ENCODE results near the gene VAT1L.

VAT1L gene

DNA sequence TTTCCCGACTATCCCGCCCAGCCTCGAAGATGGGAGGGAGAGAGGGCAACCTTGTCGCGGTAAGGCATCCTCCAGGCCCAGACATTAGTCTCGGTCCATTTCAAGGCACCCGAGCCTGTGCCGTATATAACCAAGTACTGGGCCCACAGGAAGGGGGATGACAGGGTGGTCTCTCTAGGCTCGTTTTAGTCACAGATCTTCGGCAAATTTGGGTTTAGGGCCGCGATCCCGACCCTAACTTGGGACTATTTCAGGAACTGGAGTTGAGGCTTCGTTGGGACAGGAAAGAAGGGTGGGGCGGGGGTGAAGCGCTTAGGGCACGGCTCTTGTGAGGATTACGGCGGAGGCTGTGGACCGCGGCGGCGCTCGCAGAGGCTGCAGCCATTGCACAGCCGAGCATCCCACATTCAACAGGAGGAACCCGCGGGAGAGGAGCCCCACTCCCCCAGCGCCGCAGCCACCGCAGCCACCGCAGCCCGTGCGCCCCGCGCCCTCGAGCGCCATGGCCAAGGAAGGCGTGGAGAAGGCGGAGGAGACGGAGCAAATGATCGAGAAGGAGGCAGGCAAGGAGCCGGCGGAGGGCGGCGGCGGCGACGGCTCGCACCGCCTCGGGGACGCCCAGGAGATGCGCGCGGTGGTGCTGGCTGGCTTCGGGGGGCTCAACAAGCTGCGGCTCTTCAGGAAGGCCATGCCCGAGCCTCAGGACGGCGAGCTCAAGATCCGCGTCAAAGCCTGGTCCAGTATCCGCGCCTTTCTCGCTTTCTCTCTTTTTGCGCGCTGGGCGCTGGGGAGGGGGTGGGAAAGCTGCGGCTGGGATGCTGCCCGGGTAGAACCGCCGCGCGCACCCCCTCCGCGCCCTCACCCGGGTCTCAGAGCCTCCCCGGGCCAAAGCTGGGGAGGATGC lies at the start of gene VAT1L:
Gene VAT1L (plus strand): TSS at position 384 of the 904 bp plus-strand sequence. CDS start 119 bp downstream, at position 503.
- Mint-ChIP-seq H3K36me3 (no peaks in the 10 kb centered on the region), H3K9me3 (no peaks in the 10 kb centered on the region), H3K27ac (no peak within 1 kb of the TSS), H3K4me1 (peaks cover 8% of the 10 kb centered on the region), H3K27me3 (peaks cover 50% of the 10 kb centered on the region), H3K4me3 (peak within 1 kb of the TSS; percentile 37)
- CTCF ChIA-PET: interaction anchor here (0.8 kb wide), 1 partner anchor 51 kb away, joined by 3 read pairs; no protein-coding TSS in a partner anchor
- DNase-seq: no peak

DNA sequence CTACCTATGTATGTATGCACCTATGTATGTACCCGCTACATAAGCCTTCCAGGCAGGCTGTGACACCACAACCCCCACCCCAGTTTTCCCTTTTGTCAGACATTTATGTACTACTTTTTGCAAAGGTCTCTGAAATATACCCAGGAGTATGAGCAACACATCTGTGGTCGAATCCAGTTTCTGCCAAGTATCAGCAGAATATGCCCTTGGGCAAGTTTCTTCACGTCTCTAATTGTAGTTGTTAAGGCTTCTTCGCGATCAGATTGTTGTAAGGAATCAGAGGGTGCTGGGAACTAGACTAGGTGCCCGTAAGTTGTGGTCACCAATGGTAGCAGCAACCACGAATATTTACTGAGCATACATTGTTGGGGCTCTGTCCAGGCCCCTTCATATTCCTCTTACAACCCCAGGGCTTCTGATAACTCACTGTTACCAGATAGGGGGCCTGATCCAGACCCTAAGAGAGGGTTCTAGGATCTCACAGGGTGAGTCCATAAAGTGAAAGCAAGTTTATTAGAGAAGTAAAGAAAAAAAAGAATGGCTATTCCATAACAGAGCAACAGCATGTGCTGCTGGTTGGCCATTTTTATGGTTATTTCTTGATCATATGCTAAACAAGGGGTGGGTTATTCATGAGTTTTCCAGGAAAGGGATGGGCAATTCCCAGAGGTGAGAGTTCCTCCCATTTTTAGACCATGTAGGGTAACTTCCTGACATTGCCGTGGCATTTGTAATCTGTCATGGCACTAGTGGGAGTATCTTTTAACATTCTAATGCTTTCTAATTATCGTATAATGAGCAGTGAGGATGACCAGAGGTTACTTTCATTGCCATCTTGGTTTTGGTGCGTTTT lies 49.4 kb upstream of the VAT1L start:
- Mint-ChIP-seq H3K36me3 (no peaks in the 10 kb centered on the region), H3K27ac (no peak overlapping the region), H3K4me3 (no peak overlapping the region), H3K9me3 (no peaks in the 10 kb centered on the region), H3K4me1 (no peaks in the 10 kb centered on the region), H3K27me3 (no peaks in the 10 kb centered on the region)
- CTCF ChIA-PET: no interaction called here
- DNase-seq: no peak

- no peaks in the 10 kb centered on the region for H3K27me3 Mint-ChIP-seq
- no peaks in the 10 kb centered on the region for H3K4me1 Mint-ChIP-seq
- DNase-seq: no peak
- CTCF ChIA-PET: no interaction called here
- no peak overlapping the region for H3K27ac Mint-ChIP-seq
- H3K4me3 Mint-ChIP-seq: no peak overlapping the region
- H3K36me3 Mint-ChIP-seq: no peaks in the 10 kb centered on the region
- H3K9me3 Mint-ChIP-seq: no peaks in the 10 kb centered on the region
These were observed 48.8 kb upstream of the VAT1L start for GRCh38 chr16:77739559-77739892.

GRCh38 chr16:77744141-77744540 lies 44.2 kb upstream of the VAT1L start:
- DNase-seq: no peak
- Mint-ChIP-seq H3K27ac (no peak overlapping the region), H3K36me3 (no peaks in the 10 kb centered on the region), H3K27me3 (no peaks in the 10 kb centered on the region), H3K4me1 (no peaks in the 10 kb centered on the region), H3K4me3 (no peak overlapping the region), H3K9me3 (no peaks in the 10 kb centered on the region)
- CTCF ChIA-PET: no interaction called here

GRCh38 chr16:77745972-77746371 lies 42.4 kb upstream of the VAT1L start:
- Mint-ChIP-seq H3K4me1 (no peaks in the 10 kb centered on the region), H3K27me3 (no peaks in the 10 kb centered on the region), H3K36me3 (no peaks in the 10 kb centered on the region), H3K4me3 (no peak overlapping the region), H3K27ac (no peak overlapping the region), H3K9me3 (no peaks in the 10 kb centered on the region)
- CTCF ChIA-PET: interaction anchor here (0.6 kb wide), 1 partner anchor 24 kb away, joined by 3 read pairs; the partner anchor contains the start of gene NUDT7
- DNase-seq: no peak

DNA sequence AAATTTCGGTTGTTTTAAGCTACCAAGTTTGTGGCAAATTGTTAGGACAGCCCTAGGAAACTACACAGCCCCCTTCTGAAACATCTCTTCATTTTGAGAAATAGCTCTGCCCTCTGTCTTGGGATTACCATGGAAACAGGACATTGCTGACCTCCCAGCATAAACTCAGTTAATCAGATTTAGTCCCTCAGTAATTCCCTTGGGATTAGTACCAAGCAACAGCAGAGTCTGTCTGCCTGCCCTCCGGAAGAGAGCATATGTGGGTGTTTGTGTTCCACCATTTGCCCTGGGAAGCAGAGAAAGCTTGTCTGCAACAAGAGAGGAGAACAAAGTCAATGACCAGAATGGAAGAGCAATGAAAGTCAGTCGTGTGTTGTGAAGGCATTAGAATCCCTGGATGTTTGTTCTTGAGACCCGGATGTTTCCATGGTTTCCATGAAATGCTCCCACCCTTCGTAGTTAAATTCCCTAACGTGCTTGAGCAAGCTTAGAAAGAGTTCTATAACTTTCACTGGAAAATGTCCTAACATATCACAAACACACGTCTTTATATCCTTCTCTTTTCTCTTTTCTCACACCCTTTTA lies 39.9 kb upstream of the VAT1L start:
- Mint-ChIP-seq H3K36me3 (no peaks in the 10 kb centered on the region), H3K27ac (peak overlapping the region; percentile 16), H3K4me3 (no peak overlapping the region), H3K9me3 (no peaks in the 10 kb centered on the region), H3K4me1 (no peaks in the 10 kb centered on the region), H3K27me3 (no peaks in the 10 kb centered on the region)
- CTCF ChIA-PET: no interaction called here
- no peak for DNase-seq

DNA sequence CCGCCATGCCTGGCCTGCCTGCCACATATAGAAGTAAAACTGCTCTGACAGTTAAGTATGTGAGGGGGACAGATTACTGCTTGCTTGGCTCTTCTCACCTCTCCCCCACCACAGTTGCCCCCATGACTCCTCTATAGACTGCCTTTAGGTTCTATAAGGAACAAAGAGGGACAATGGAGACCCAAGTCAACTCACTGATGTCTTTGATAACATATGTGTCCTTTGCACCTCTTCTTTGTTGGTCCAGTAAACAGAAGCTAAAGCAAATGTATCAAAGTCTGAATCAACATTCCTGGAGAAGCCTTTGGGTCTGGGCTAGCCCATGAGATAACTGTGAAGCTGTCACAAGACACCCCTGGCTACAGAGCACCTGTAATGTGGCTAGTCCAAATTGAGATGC lies 38.9 kb upstream of the VAT1L start:
- Mint-ChIP-seq H3K4me1 (no peaks in the 10 kb centered on the region), H3K27ac (no peak overlapping the region), H3K36me3 (no peaks in the 10 kb centered on the region), H3K4me3 (no peak overlapping the region), H3K9me3 (no peaks in the 10 kb centered on the region), H3K27me3 (no peaks in the 10 kb centered on the region)
- DNase-seq: no peak
- CTCF ChIA-PET: no interaction called here

DNA sequence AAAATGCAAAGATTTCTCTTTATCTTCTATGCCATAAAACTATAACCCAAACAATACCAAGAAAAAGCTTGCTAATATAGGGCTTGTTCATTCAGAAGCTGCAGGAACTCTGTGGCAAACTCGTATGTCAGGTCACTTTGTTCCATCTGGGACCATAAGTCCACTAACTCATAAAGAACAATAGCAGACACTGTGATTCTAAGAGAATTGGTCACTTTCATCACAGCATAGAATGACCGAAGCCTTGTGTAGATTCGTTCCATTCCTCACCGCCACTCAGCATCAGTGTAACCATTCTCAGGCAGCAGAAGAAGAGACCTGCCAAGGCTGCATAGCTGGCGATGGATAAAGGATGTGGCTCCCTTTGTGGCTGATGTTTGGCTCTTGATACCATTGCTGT lies 30.3 kb upstream of the VAT1L start:
- H3K36me3 Mint-ChIP-seq: no peaks in the 10 kb centered on the region
- no peak overlapping the region for H3K4me3 Mint-ChIP-seq
- no peak overlapping the region for H3K27ac Mint-ChIP-seq
- CTCF ChIA-PET: no interaction called here
- no peak for DNase-seq
- no peaks in the 10 kb centered on the region for H3K27me3 Mint-ChIP-seq
- H3K9me3 Mint-ChIP-seq: no peaks in the 10 kb centered on the region
- H3K4me1 Mint-ChIP-seq: no peaks in the 10 kb centered on the region

DNA sequence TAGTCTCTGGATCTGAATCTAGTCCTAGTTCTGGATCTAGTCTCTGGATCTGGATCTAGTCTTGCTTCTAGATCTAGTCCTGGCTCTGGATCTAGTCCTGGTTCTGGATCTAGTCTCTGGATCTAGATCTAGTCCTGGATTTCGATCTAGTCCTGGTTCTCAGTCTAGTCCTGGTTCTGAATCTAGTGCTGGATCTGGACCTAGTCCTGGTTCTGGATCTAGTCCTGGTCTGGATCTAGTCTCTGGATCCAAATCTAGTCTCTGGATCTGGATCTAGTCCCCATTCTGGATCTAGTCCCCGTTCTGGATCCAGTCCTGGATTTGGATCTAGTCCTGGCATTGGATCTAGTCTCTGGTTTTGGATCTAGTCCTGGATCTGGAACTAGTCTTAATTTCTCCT lies 29.9 kb upstream of the VAT1L start:
- H3K4me1 Mint-ChIP-seq: no peaks in the 10 kb centered on the region
- DNase-seq: no peak
- H3K4me3 Mint-ChIP-seq: no peak overlapping the region
- no peaks in the 10 kb centered on the region for H3K36me3 Mint-ChIP-seq
- no peak overlapping the region for H3K27ac Mint-ChIP-seq
- H3K27me3 Mint-ChIP-seq: no peaks in the 10 kb centered on the region
- H3K9me3 Mint-ChIP-seq: no peaks in the 10 kb centered on the region
- CTCF ChIA-PET: no interaction called here

DNA sequence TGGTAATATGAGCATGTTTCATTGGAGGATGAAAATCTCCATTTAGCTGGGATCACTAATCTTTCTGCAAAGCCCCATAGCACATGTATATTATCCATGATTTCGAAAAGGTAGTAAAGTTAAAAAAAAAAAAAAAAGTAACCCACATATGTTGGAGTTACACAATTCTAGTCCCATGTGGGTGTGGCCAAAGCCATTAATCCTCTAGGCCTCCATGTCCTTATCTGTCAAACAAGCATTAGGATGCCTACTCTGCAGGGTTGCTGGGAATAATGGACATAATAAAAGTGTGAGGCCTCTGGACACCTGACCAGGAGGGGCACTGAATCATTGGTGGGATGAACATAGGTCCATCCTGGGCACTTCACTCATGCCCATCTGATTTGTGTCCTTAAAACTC lies 29.2 kb upstream of the VAT1L start:
- H3K27me3 Mint-ChIP-seq: no peaks in the 10 kb centered on the region
- DNase-seq: no peak
- no peaks in the 10 kb centered on the region for H3K9me3 Mint-ChIP-seq
- no peaks in the 10 kb centered on the region for H3K4me1 Mint-ChIP-seq
- no peak overlapping the region for H3K27ac Mint-ChIP-seq
- no peaks in the 10 kb centered on the region for H3K36me3 Mint-ChIP-seq
- no peak overlapping the region for H3K4me3 Mint-ChIP-seq
- CTCF ChIA-PET: no interaction called here

DNA sequence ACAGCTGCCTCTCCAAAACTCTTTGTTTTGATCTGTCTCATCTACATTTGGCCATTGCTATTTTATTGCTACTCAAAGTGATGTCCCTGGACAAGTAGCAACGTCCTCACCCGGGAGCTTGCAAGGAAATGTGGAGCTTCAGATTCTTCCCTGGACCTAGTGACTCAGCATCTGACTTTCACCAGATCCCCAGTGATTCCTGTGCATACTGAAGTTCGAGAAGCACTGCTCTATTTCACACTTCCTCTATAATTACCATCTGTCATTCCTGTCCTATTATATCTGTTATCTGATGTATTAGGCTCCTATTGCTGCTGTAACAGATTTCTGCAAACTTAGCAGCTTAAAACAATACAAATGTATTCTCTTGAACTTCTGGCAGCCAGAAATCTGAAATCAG lies 28.5 kb upstream of the VAT1L start:
- no peak overlapping the region for H3K4me3 Mint-ChIP-seq
- H3K9me3 Mint-ChIP-seq: no peaks in the 10 kb centered on the region
- H3K27me3 Mint-ChIP-seq: no peaks in the 10 kb centered on the region
- no peaks in the 10 kb centered on the region for H3K4me1 Mint-ChIP-seq
- no peak for DNase-seq
- no peak overlapping the region for H3K27ac Mint-ChIP-seq
- CTCF ChIA-PET: no interaction called here
- no peaks in the 10 kb centered on the region for H3K36me3 Mint-ChIP-seq

GRCh38 chr16:77760800-77761199 lies 27.6 kb upstream of the VAT1L start:
- Mint-ChIP-seq H3K36me3 (no peaks in the 10 kb centered on the region), H3K9me3 (no peaks in the 10 kb centered on the region), H3K4me1 (no peaks in the 10 kb centered on the region), H3K27me3 (no peaks in the 10 kb centered on the region), H3K27ac (no peak overlapping the region), H3K4me3 (no peak overlapping the region)
- DNase-seq: no peak
- CTCF ChIA-PET: no interaction called here

- Mint-ChIP-seq H3K9me3 (no peaks in the 10 kb centered on the region), H3K4me1 (no peaks in the 10 kb centered on the region), H3K4me3 (no peak overlapping the region), H3K36me3 (no peaks in the 10 kb centered on the region), H3K27ac (no peak overlapping the region), H3K27me3 (no peaks in the 10 kb centered on the region)
- CTCF ChIA-PET: no interaction called here
- DNase-seq: no peak
These were observed 27.2 kb upstream of the VAT1L start for GRCh38 chr16:77761204-77761603.

DNA sequence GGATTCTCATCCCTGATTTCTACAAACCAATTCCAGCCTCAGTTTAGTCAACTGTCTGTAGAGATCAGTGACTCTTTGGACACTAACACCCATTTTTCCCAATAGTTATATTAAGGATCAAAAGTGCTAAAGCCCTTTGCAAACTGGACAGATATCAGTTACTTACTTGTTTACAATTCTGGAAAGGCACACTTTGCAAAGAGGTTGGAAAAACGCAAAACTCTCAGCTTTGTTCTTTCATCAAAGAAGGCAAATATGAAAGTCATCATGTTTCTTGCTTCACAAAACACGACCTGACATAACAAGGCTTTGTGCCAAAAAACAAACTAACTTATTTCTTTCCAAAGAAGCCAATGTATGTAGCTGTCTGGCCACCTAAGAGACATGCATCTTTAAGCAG lies 26.1 kb upstream of the VAT1L start:
- Mint-ChIP-seq H3K4me1 (no peaks in the 10 kb centered on the region), H3K4me3 (no peak overlapping the region), H3K36me3 (no peaks in the 10 kb centered on the region), H3K9me3 (no peaks in the 10 kb centered on the region), H3K27me3 (no peaks in the 10 kb centered on the region), H3K27ac (no peak overlapping the region)
- DNase-seq: no peak
- CTCF ChIA-PET: no interaction called here

GRCh38 chr16:77763994-77764393 lies 24.4 kb upstream of the VAT1L start:
- Mint-ChIP-seq H3K9me3 (no peaks in the 10 kb centered on the region), H3K27ac (no peak overlapping the region), H3K4me1 (no peaks in the 10 kb centered on the region), H3K36me3 (no peaks in the 10 kb centered on the region), H3K27me3 (no peaks in the 10 kb centered on the region), H3K4me3 (no peak overlapping the region)
- no peak for DNase-seq
- CTCF ChIA-PET: no interaction called here

Measured in activated naive CD4-positive, alpha-beta T cell treated with anti-CD3 and anti-CD28 coated beads, Interleukin-2, amount 10 ng/mL, durations not matched to agents 7 days and 5 days (primary cell).